ENCODE data around the gene SPAG7. TPM values are rescaled to one million over a fixed set of nuclear protein-coding genes. Genes with fewer than 3 reads are reported as not detected.

The SPAG7 gene
- total and polyA plus RNA-seq, 2 of the 8 experiments (the other 6 are each of a cell fraction or from before 2014, with no cell fraction given) = 74.2 to 81.9 TPM

GRCh38 chr17:4972752-4973151 is 5.1 kb upstream of the SPAG7 start:
- H3K27me3 ChIP-seq (replicated peaks in 1 of 4; ENCODE audit: control insufficient read depth in 3 of 4, extremely low read depth in 1 of 4, insufficient read depth in 3 of 4, low read length in 3 of 4) = peaks cover 0 to 43% (median 29%) of the 10 kb centered on the region in 4 experiments; a peak in 6 of 7 replicates
- H3K9me3 ChIP-seq (ENCODE audit: insufficient read depth in 2 of 2, low read depth in 1 of 2, low read length in 1 of 2) = no peaks in the 10 kb centered on the region
- H3K4me2 ChIP-seq (ENCODE audit: insufficient read depth in 1 of 2, low read depth in 2 of 2, low read length in 2 of 2) = no peak overlapping the region
- WGBS, 2 experiments (ENCODE audit: extremely low coverage in 1 of 2, insufficient coverage in 1 of 2, insufficient read length in 1 of 2, insufficient replicate concordance in 2 of 2, low coverage in 1 of 2, low lambda C conversion rate in 2 of 2, missing lambda C conversion rate in 1 of 2) = 82% methylated on average over 11 of the region's 12 CpGs; no CpG with 5 or more reads in 1 of the 2 experiments
- H2BK20ac ChIP-seq (ENCODE audit: low read length) = no peak overlapping the region
- DNase-seq (ENCODE audit: low read depth in 1 of 2, low spot score in 2 of 2) (no peak), FAIRE-seq (no peak)
- H2BK15ac ChIP-seq (ENCODE audit: low read length) = no peak overlapping the region
- H3K79me2 ChIP-seq (ENCODE audit: control insufficient read depth in 1 of 2, insufficient read depth in 2 of 2, low read length in 2 of 2) = peaks cover 0 to 12% of the 10 kb centered on the region in 2 experiments; a peak in 1 of 4 replicates
- no peak overlapping the region for H2BK12ac ChIP-seq (ENCODE audit: low read depth, low read length)
- H4K8ac ChIP-seq (ENCODE audit: extremely low read depth, insufficient read depth, low read length) = no peak overlapping the region
- 0 out of 2 replicates have a peak, but pooled peaks cover 3% of the 10 kb centered on the region for H3K79me1 ChIP-seq (ENCODE audit: low read depth, low read length)
- no peak overlapping the region for H3K27ac ChIP-seq (ENCODE audit: low read depth, low read length)
- no peak overlapping the region for H3K18ac ChIP-seq (ENCODE audit: extremely low read depth, low read length)
- H3K4me3 ChIP-seq (ENCODE audit: extremely low read depth in 1 of 4, insufficient read depth in 2 of 4, low read depth in 3 of 4, low read length in 4 of 4) = no peak overlapping the region
- peaks cover 0 to 14% (median 6%) of the 10 kb centered on the region in 4 experiments; a peak in 5 of 7 replicates for H3K4me1 ChIP-seq (replicated peaks in 1 of 4; ENCODE audit: control insufficient read depth in 3 of 4, insufficient read depth in 4 of 4, low read length in 3 of 4)
- H2BK5ac ChIP-seq (ENCODE audit: low read depth, low read length) = no peak overlapping the region
- H3K14ac ChIP-seq (ENCODE audit: insufficient read length) = no peak overlapping the region
- H3K23ac ChIP-seq (ENCODE audit: insufficient read length) = no peak overlapping the region
- H3K9ac ChIP-seq (replicated peaks in 1 of 4; ENCODE audit: extremely low read depth in 1 of 4, low read depth in 3 of 4, low read length in 3 of 4) = no peak overlapping the region
- no peak overlapping the region for H2BK120ac ChIP-seq (replicated peaks; ENCODE audit: low read depth, low read length)
- H3K36me3 ChIP-seq (ENCODE audit: control insufficient read depth in 2 of 4, insufficient read depth in 4 of 4, low read length in 3 of 4) = peaks cover 0 to 11% (median 0%) of the 10 kb centered on the region in 4 experiments; a peak in 2 of 8 replicates
- no peak overlapping the region for H3K56ac ChIP-seq (replicated peaks; ENCODE audit: insufficient read length, low read depth, low read length)
- TF ChIP-seq POLR2A (IDR thresholded peaks at IDR 0.05; ENCODE audit: control extremely low read depth in 1 of 2, low read depth in 2 of 2, low read length in 2 of 2) (0 out of 3 replicates have a peak, but pooled peaks of 1 of the 2 experiments have one; percentile 13), ASH2L (IDR thresholded peaks at IDR 0.05; ENCODE audit: low read length) (no peak)
- POLR2A ChIA-PET (ENCODE audit: partially characterized antibody) = interaction anchor here (0.7 to 32.4 kb wide), 7 partner anchors 8 to 309 kb away, joined by 3 to 987 read pairs (median 6); partner anchors contain the start of genes CAMTA2, ENO3, INCA1 and KIF1C
- no peak overlapping the region for H2AK5ac ChIP-seq (ENCODE audit: low read depth, low read length)
- H4K20me1 ChIP-seq (replicated peaks in 1 of 2; ENCODE audit: control insufficient read depth in 1 of 2, insufficient read depth in 2 of 2, low read length in 2 of 2) = peaks cover 2 to 13% of the 10 kb centered on the region in 2 experiments
- H3K23me2 ChIP-seq (ENCODE audit: low read depth, low read length) = peaks cover 12% of the 10 kb centered on the region
- no peak overlapping the region for H2AFZ ChIP-seq (ENCODE audit: low read length)
- H4K91ac ChIP-seq (replicated peaks; ENCODE audit: insufficient read length, low read length) = no peak overlapping the region
- no peak overlapping the region for H4K5ac ChIP-seq (ENCODE audit: insufficient read length, low read depth, low read length)
- H3K4ac ChIP-seq (replicated peaks; ENCODE audit: insufficient read length, low read depth, low read length) = no peak overlapping the region
- CTCF ChIA-PET (ENCODE audit: partially characterized antibody) = interaction anchor here (0.6 to 6.2 kb wide), 10 partner anchors 8 to 91 kb away, joined by 3 to 31 read pairs (median 4); partner anchors contain the start of gene GP1BA
